Measurements from ENCODE around the gene TMED8. TPM values are rescaled to one million over a fixed set of nuclear protein-coding genes. Genes with fewer than 3 reads are reported as not detected.

The TMED8 gene
- total RNA-seq, 1 experiment from 2014 or later = 21.2 TPM

DNA sequence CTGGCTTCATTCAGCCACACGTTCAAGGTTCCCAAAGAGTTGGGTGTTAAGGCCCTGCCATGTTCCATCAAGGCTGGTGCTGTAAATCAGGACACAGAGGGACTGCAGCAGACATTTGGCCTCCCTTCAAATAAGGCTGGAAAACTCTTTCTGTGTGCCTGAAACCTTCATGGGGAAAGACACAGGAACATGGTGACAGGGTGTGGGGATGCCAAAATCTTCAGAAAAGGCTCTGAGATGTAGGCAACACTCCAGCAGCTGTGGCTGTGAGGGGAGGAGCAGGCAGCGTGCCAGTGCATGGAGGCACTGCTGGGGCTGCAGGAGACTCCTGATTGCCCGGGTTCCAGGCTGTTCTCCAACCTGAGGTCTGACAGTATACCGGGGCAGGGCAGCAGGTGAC, 71.2 kb downstream of the TMED8 start:
- no peaks in the 10 kb centered on the region for H3K9me3 ChIP-seq (ENCODE audit: control insufficient read depth in 1 of 2, insufficient read depth in 1 of 2, low read depth in 1 of 2, low read length in 2 of 2)
- BruUV-seq (replicated peaks) = no TSS peak
- H3K27ac ChIP-seq (ENCODE audit: low read depth, low read length) = no peak overlapping the region
- H3K36me3 ChIP-seq (ENCODE audit: control insufficient read depth in 1 of 2, insufficient read depth in 2 of 2, low read length in 2 of 2) = no peaks in the 10 kb centered on the region; a peak in 1 of 4 replicates
- no peak overlapping the region for H3K4me3 ChIP-seq (replicated peaks in 1 of 2; ENCODE audit: low read depth in 1 of 2, low read length in 2 of 2)
- H3K4me1 ChIP-seq (ENCODE audit: control insufficient read depth in 1 of 2, insufficient read depth in 2 of 2, low read length in 2 of 2) = peaks cover 19 to 22% of the 10 kb centered on the region in 2 experiments
- DNase-seq (ENCODE audit: low read depth, low spot score) (no peak), ATAC-seq (no peak)
- H2AFZ ChIP-seq (ENCODE audit: low read depth, low read length, poor library complexity, severe bottlenecking) = no peak overlapping the region
- no peaks in the 10 kb centered on the region for H3K9me2 ChIP-seq (ENCODE audit: insufficient read depth)
- TF ChIP-seq CBX3 (IDR thresholded peaks at IDR 0.05; ENCODE audit: low read depth) (no peak), SP1 (IDR thresholded peaks at IDR 0.05; ENCODE audit: low read depth) (no peak), POLR2A (IDR thresholded peaks at IDR 0.05; ENCODE audit: borderline replicate concordance, extremely low read depth, insufficient read depth, insufficient read length) (no peak), EZH2 (IDR thresholded peaks at IDR 0.05) (no peak), CEBPB (IDR thresholded peaks at IDR 0.05; ENCODE audit: low read depth) (no peak), EZH2phosphoT487 (IDR thresholded peaks at IDR 0.05; ENCODE audit: borderline replicate concordance) (no peak), SRF (IDR thresholded peaks at IDR 0.05; ENCODE audit: low read depth) (no peak), SIN3A (IDR thresholded peaks at IDR 0.05; ENCODE audit: low read depth) (no peak), ELF1 (IDR thresholded peaks at IDR 0.05; ENCODE audit: borderline replicate concordance, low read depth) (no peak), MAX (IDR thresholded peaks at IDR 0.05) (no peak), ZNF274 (IDR thresholded peaks at IDR 0.05; ENCODE audit: low read depth, low read length) (no peak), ZFX (IDR thresholded peaks at IDR 0.05) (no peak), TCF7L2 (IDR thresholded peaks at IDR 0.05; ENCODE audit: borderline replicate concordance, extremely low read depth, insufficient read depth, insufficient read length) (no peak), ATF3 (IDR thresholded peaks at IDR 0.05) (no peak), POLR2AphosphoS5 (IDR thresholded peaks at IDR 0.05; ENCODE audit: low read depth, low read length) (no peak), RAD21 (IDR thresholded peaks at IDR 0.05; ENCODE audit: low read depth) (no peak), EGR1 (IDR thresholded peaks at IDR 0.05; ENCODE audit: low read depth) (no peak)
- TF ChIP-seq, protein P1, sequence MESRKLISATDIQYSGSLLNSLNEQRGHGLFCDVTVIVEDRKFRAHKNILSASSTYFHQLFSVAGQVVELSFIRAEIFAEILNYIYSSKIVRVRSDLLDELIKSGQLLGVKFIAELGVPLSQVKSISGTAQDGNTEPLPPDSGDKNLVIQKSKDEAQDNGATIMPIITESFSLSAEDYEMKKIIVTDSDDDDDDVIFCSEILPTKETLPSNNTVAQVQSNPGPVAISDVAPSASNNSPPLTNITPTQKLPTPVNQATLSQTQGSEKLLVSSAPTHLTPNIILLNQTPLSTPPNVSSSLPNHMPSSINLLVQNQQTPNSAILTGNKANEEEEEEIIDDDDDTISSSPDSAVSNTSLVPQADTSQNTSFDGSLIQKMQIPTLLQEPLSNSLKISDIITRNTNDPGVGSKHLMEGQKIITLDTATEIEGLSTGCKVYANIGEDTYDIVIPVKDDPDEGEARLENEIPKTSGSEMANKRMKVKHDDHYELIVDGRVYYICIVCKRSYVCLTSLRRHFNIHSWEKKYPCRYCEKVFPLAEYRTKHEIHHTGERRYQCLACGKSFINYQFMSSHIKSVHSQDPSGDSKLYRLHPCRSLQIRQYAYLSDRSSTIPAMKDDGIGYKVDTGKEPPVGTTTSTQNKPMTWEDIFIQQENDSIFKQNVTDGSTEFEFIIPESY (IDR thresholded peaks at IDR 0.05; ENCODE audit: extremely low read depth, insufficient replicate concordance, low read length) = no peak
- TF ChIP-seq, protein P2, sequence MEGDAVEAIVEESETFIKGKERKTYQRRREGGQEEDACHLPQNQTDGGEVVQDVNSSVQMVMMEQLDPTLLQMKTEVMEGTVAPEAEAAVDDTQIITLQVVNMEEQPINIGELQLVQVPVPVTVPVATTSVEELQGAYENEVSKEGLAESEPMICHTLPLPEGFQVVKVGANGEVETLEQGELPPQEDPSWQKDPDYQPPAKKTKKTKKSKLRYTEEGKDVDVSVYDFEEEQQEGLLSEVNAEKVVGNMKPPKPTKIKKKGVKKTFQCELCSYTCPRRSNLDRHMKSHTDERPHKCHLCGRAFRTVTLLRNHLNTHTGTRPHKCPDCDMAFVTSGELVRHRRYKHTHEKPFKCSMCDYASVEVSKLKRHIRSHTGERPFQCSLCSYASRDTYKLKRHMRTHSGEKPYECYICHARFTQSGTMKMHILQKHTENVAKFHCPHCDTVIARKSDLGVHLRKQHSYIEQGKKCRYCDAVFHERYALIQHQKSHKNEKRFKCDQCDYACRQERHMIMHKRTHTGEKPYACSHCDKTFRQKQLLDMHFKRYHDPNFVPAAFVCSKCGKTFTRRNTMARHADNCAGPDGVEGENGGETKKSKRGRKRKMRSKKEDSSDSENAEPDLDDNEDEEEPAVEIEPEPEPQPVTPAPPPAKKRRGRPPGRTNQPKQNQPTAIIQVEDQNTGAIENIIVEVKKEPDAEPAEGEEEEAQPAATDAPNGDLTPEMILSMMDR (IDR thresholded peaks at IDR 0.05 in 2 of 3, conservative IDR thresholded peaks at IDR 0.05 in 1 of 3; ENCODE audit: borderline replicate concordance in 1 of 3, insufficient read depth in 1 of 3, low read depth in 2 of 3, low read length in 2 of 3) = no peak
- TF ChIP-seq, protein P3, sequence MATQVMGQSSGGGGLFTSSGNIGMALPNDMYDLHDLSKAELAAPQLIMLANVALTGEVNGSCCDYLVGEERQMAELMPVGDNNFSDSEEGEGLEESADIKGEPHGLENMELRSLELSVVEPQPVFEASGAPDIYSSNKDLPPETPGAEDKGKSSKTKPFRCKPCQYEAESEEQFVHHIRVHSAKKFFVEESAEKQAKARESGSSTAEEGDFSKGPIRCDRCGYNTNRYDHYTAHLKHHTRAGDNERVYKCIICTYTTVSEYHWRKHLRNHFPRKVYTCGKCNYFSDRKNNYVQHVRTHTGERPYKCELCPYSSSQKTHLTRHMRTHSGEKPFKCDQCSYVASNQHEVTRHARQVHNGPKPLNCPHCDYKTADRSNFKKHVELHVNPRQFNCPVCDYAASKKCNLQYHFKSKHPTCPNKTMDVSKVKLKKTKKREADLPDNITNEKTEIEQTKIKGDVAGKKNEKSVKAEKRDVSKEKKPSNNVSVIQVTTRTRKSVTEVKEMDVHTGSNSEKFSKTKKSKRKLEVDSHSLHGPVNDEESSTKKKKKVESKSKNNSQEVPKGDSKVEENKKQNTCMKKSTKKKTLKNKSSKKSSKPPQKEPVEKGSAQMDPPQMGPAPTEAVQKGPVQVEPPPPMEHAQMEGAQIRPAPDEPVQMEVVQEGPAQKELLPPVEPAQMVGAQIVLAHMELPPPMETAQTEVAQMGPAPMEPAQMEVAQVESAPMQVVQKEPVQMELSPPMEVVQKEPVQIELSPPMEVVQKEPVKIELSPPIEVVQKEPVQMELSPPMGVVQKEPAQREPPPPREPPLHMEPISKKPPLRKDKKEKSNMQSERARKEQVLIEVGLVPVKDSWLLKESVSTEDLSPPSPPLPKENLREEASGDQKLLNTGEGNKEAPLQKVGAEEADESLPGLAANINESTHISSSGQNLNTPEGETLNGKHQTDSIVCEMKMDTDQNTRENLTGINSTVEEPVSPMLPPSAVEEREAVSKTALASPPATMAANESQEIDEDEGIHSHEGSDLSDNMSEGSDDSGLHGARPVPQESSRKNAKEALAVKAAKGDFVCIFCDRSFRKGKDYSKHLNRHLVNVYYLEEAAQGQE (IDR thresholded peaks at IDR 0.05; ENCODE audit: low read depth) = no peak
- intact Hi-C loops (cut with micrococcal nuclease) = loop anchor here (5.0 kb wide), 1 partner anchor 433 kb away; no protein-coding TSS in a partner anchor
- no peaks in the 10 kb centered on the region for H4K20me1 ChIP-seq (ENCODE audit: insufficient read depth)
- POLR2A ChIA-PET = no interaction called here
- H3K4me2 ChIP-seq (ENCODE audit: low read length) = no peak overlapping the region
- H3K79me2 ChIP-seq (ENCODE audit: insufficient read depth, low read length) = no peaks in the 10 kb centered on the region
- no peak overlapping the region for H3K9ac ChIP-seq (ENCODE audit: low read length)
- CTCF ChIA-PET = interaction anchor here (0.8 to 5.3 kb wide), 2 partner anchors 10 kb away, joined by 4 to 89 read pairs; no protein-coding TSS in a partner anchor
- RAD21 ChIA-PET (ENCODE audit: low non-redundant PET in 1 of 2, low total read pairs in 2 of 2, uncharacterized antibody in 2 of 2, unreplicated experiment in 2 of 2) = no interaction called here
- H3K27me3 ChIP-seq (ENCODE audit: insufficient read depth, low read length) = no peaks in the 10 kb centered on the region

Data from HCT116 (cell line).